NCI-H510A (cell line): Measurements from ENCODE around the gene ROR2.
A peak's percentile ranks its signal among the peaks of the same experiment; 100 is the strongest.
"Not testable (repeated sequence)": the region's sequence is repeated elsewhere in the genome, so short reads cannot be mapped to it uniquely, and the experiment has no call there.

ENCODE experiments used
- DNase-seq: peaks from one replicate; lab custom pipeline; 2025; lab: John Stamatoyannopoulos, UW

Gene ROR2

DNA sequence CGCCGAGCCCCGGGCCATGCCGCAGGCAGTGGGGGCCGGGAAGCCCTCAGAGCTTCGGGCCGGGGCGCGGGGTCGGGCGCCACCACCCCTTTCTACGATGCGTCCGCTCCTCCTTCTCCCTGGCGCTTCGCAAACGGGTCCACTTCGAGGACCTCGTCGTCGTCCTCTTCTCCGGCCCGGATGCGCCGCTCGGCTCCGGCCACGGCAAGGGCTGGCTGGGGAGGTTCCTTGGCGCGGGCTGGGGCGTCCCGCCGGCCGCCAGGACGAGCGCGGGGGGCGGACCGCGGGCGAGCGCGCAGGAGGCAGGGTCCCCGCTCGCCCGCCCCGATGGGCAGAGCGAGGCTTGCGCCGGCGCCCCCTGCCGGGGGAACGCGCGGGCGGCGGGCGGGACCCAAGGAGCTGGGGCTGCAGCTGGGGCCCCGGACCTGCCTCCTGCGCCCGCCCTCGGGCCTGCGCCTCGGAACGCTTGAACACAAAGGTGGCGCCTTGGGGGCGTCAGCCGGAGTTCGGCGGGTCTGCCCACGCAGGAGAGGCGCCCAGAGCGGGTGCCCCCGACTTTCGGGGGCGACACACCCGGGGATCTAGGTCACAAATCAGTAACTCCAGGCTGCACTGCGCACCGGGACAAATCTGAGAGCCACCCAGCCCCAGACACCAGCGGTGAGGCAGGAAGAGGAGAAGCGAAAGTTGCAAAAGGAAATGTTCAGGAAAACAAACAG lies at the start of gene ROR2:
TSS of gene ROR2 (minus strand) at position 283 of the 719 bp plus-strand sequence.
- DNase-seq: peak; percentile 48

DNA sequence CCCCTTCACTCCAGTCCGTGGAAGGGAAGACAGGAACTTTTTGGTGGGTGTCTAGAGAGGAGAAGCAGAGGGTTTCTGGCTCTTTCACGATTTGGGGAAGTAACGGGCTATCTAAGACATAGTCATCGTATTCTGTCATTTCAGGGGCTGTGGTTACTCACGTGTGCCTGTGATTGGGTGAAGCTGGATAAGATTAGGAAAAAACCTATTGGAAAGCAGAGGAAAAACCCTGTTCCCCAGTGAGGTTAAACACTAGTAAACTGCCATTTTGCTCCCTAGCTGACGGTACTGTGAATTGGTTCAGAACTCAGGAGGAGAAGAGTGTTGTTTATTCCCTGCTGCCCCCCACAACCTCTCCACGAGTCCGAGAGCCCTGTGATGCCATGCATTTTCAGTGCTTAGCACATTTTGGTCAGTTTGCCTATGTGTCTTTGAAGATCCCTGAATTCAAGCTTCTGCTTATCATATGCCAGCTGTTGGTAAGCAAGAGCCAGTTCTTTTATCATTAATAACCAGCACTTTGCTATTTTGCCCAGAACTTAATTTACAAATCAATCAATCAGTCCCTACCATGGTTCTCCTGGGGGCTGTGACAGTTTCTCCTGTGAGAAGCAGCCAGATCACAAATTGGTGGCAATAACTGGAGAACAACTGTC lies 45.1 kb upstream of the ROR2 start:
- DNase-seq: no peak

DNA sequence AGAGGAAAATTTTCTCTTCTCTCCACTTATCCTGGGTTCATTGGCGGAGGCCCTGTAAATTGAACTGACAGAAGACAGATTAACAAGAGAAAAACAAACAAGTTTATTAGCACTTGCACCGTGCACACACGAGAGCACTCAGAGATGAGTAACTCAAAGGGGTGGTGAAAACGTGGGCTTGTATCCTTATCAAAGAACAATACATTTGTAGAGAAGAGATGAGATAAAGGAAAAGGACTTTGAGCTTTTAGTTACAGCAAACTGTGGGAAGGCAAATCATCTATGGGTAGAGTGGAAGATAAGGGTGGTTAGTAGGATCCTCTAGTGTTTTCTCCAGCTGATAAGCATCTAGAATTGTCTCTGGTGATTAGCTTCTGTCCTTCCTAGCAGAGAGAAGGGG lies 44.4 kb upstream of the ROR2 start:
- DNase-seq: peak; percentile 35

- DNase-seq: no peak
Measured at GRCh38 chr9:91992461-91993041, 42.5 kb upstream of the ROR2 start.

GRCh38 chr9:91991721-91992341 lies 41.8 kb upstream of the ROR2 start:
- DNase-seq: no peak

GRCh38 chr9:91986248-91986647 lies 36.2 kb upstream of the ROR2 start:
- no peak for DNase-seq

DNA sequence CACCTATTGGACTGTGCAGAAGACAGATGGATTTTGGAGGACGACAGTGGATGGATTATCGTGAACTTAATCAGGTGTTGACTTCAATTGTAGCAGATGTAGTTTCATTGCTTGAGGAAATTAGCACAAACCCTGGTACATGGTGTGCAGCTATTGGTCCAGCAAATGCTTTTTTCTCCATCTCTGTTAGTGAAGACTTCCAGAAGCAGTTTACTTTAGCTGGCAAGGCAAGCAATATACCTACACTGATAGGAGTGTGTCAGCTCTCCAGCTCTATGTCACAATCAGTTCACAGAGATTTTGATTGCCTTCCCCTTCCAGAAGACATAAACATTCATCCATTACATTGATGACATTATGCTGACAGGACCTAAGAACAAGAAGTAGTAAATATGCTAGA lies 35.7 kb upstream of the ROR2 start:
- no peak for DNase-seq

- DNase-seq: no peak
Measured at GRCh38 chr9:91978740-91979414, 28.8 kb upstream of the ROR2 start.

DNA sequence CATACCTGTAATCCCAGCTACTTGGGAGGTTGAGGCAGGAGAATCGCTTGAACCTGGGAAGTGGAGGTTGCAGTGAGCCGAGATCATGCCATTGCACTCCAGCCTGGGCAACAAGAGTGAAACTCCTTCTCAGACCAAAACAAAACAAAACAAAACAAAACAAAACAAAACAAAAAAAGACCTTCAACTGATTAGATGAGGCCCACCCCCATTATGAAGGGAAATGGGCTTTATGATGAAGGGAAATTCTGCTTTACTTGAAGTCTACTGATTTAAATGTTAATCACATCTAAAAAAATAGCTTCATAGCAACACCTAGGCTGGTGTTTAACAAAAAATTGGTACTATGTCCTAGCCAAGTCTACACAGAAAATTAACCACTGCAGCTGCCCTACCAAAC lies 25.2 kb upstream of the ROR2 start:
- DNase-seq: not testable (repeated sequence)

- no peak for DNase-seq
Measured at GRCh38 chr9:91972711-91973110, 22.7 kb upstream of the ROR2 start.

DNA sequence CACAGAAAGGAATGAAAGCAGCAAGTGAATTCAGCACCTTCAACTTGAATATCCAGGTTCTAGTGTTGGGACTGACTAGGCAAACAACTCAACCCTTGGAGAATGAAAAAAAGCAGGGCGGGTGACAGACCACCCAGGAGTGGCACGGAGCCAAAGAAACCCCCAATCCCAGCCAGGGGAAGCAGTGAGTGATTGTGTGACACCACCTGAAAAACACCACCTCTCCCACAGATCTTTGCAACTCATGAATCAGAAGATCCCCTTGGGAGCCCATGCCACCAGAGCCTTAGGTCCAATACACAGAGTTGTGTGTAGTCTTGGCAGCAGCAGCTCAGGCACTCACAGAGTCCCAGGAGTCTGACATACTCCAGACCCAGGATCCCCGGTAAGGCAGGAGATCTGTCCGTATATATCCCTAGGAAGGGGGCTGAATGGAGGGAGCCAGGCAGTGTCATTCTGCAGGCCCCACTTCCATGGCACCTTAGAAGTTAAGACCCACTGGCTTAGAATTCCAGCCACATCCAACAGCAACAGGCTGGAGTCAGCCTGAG lies 22.1 kb upstream of the ROR2 start:
- no peak for DNase-seq

DNA sequence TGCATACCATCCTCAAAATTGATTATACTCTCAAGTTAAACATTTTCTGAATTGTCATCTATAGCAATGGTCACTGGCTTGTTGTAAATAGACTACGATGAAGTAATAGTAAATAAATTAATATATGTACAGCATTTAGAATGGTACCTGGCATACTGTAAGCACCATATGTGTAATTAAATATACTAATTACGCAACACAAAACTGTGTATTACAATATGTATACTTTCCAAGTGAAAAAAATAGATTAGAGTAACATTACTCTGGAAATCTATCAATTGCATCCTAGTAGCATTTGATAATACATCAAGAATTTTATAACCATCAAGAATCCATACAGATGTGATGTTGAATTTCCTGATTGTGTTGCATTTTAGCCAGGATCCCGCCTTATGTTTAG lies 17.2 kb upstream of the ROR2 start:
- DNase-seq: no peak

DNA sequence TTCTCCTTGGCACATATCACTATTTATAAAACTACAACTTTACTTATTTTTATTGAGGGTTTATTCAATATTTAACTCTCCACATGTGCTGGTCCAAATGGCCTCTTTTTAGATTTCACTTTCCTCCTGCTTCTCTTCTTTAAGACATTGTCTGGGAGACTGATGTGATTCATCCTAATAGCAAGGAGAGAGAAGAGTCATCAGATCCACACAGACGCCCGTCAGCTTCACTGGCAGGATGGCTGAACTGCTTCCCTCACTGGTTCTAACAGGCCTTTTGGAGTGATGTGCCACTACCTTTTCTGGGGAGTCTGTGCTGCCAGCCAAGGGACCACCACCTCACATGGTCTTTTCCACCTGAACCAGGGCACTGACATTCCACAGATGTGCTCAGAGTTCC lies 16.5 kb upstream of the ROR2 start:
- DNase-seq: no peak

DNA sequence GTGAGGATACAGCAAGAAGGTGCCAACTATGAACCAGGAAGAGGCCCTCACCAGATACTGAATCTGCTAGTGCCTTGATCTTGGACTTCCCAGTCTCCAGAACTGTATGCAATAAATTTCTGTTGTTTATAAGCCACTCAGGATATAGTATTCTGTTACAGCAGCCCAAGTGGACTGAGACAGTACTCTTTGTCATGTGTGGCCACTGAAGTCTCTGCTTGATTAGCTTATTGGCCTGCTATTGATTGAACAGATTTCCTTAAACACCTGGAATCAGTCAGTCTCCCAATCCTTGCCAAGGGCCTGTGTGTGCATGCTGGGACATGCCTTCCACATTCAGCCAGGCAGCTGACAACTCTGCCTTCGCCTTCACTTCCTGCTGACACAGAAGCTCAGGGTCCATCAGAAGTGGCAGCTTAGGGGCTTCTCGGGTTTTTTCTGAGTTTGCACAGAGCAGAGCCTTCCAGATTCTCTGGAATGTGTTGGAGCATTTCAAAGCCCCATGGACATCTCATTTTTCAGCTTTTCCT lies 13.7 kb upstream of the ROR2 start:
- DNase-seq: no peak

GRCh38 chr9:91960367-91960766 lies 10.3 kb upstream of the ROR2 start:
- DNase-seq: no peak

DNA sequence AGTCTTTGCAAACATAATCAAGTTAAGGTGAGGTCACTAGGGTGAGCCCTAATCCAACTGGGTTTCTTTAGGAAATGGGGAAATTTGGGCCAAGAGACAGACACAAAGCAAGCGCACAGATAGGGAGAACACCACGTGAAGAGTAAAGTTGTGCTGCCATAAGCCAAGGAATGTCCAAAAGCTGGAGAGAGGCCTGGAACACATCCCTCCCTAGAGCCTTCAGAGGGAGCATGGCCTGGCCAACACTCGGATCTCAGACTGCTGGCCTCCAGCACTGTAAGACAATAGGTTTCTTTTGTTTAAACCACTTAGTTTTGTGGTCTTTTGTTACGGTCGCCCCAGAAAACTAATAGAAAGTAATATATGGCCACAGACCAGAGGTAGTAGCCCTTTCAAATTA lies 8.1 kb upstream of the ROR2 start:
- no peak for DNase-seq

DNA sequence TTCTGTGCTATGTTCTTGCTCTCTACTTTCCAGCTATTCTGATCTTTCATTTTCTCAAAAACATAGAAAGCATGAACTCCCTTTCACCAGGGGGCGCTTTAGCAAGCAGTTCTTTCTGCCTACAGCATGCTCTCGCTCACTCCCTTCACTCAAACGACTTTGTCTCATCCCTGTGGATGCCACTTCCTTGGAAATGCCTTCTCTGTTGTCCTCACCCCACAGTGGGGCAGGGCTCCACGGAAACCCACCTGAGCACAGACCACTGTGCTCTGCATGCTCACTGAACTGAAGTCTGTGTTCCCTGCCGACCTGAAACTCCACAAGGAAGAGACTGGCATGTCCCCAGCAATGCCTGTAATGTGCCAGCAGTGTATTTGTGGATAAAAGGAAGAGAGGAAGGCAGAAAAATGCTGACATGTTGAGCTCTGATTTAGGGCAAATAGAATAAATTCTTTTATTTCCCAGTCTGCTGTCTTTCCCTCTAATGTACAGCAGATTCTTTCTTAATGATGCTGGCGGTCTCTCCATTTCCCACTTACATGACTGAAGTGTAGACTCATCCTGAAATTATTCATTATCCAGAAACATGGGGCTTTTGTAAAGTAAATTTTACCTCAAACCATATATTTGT lies 4.9 kb upstream of the ROR2 start:
- no peak for DNase-seq

- no peak for DNase-seq
Measured at GRCh38 chr9:91953718-91954117, 3.7 kb upstream of the ROR2 start.

DNA sequence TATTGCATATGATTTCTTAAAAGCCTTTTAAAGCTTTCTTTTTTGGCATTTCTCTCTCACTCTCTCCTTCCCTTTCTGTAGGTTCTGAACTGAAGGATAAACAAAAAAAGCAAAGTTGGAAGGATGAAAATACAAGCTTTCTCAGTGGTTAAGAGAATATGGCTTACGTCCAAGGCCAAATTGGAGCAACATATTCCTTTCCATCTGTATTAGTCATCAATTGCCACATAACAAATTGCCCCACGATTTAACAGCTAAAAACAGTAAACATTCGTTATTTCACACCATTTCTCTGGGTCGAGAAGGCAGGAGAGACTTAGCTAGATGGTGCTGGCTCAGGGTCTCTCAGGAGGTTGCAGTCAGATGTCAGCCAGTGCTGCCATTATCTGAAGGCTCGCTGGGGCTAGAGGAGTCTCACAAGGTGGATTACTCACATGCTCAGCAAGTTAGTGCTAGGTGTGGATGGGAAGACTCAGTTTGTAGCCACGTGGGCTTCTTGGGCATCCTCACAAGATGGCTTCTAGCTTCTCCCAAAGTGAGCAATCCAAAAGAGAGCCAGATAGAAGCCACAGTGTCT lies 2.0 kb upstream of the ROR2 start:
- no peak for DNase-seq

- DNase-seq: no peak
Measured at GRCh38 chr9:91949392-91949945, 559 bp downstream of the ROR2 start.
